Measurements from ENCODE around the gene PPIE.

PPIE gene

DNA sequence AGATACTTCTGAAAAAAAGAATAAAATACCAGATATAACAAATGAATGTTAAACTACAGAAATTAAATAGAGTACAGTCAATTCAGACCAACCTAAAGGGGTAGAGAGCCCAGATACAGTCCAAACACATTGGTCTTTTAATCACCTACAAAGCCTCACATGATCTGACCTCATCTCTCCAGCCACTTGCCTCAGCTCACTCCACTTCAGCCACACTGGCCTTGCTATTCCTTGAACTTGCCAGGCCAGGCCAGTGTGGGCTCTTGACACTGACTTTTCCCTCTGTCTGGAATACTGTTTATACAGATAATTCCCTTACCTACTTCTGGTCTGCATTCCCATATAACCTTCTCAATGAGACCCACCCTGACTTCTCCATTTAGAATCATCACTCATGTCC is 17.0 kb upstream of the PPIE start:
- no peak for DNase-seq

DNA sequence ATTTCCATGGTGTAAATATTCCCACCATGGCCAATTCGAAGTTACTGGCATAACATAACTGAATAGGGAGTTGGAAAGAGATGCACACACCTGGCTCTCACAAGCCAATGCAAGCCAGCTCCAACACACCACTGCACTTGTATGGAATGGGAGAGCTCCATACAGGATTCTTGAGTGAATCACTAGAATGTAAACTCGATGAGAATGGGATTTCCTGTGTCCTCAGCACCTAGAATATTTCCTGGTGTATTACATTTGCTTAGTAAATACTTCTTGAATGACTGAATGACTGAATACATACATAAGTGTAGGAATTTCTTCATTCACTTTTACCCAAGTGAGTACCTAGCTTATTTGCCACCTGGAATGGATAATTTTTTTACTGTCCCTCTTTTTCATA is 16.2 kb upstream of the PPIE start:
- DNase-seq, result no peak

DNA sequence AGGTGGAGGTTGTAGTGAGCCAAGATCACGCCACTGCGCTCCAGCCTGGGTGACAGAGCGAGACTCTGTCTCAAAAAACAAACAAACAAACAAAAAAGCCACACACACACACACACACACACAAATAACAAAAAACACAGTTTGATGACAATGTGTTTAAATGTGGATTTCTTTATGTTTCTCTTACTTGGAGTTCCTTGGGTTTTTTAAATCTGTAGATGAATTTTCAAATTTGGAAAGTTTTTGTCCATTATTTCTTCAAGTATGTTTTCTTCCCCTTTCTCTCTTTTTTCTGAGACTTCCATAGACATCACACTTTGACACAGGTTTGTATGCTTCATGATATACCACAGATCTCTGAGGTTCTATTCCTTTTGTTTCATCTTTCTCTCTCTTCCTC is 12.1 kb upstream of the PPIE start:
- DNase-seq, result no peak

DNA sequence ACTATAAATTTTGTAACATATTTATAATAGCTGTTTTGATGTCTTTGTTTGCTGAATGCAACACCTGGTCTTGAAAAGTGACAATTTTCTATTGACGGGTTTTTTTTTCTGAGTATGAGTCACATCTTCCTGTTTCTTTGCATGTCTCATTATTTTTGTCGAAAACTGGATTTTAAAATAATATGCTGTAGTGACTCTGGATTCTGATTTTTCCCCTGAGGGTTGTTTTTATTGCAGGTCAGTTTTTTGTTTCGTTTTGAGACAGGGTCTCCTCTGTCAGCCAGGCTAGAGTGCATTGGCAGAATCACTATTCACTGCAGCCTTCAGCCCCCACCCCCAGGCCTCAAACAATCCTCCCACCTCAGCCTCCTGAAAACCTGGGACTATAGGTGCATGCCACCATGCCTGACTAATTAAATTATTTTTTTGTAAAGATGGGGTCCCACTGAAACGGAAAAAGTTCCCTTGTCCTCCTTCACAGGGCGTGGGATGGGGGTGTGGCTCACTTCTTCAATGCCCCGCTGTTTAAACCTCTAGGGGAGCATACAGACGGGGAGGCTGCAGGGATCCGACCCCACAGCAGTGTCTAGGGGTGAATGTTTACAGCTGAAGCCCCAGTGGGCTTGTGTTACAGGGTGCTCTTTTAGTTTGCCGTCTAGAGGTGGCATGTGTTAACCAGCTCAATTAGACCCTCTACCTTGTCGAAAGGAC is 11.3 kb upstream of the PPIE start:
- no peak for DNase-seq

DNA sequence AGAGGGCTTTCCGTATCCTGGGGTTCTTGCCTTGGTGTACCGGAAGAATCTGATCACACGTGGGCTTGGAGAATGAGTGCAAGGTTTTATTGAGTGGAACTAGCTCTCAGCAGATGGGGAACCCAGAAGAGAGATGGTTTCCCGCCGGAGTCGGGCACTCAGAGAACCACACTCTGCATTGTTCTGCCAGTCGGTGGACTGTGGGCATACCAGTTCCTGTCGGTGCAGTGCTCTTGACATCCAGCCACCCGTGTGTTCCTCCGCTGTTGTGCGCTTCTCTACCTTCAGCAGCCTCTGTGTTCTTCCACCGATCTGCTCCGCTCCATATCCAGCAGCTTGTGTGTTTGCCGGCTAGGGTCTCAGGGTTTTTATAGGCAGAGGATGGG is 10.8 kb upstream of the PPIE start:
- DNase-seq, result no peak

DNA sequence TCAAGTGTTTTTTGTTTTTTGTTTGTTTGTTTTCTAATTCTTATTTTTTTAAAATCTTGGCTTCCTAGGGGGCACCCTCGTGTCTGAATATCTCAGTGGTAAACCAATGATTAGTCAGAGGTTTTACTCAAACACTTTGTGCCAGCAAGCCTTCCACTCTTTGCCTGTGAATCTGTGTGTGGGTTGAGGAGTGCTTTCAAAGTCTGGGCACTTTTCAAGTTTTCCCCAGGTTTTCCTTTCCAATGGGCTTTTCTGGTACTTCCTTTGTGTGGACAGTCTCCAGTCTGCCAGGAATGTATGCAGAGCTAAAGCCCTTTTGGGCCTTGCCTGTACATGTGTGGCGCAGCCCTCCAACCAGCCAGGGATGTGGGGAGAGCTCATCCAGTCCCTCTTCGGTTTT is 9.7 kb upstream of the PPIE start:
- no peak for DNase-seq

DNA sequence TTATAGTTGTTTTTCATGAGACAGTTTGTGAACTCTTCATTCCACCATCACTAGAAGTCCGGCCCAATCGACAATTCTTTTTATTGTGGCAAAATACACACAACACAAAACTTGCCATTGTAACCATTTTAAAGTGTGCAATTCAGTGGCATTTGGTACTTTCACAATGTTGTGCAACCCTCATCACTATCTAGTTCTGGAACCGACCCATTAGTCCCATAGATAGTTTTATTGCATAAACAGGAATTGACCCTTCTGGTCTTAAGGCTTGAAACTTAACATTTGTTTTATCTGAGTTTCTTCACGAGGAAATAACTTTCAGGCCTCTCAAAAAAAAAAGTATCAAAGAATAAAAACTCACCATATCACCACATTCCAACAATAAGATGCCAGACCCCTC is 8.8 kb upstream of the PPIE start:
- no peak for DNase-seq

DNA sequence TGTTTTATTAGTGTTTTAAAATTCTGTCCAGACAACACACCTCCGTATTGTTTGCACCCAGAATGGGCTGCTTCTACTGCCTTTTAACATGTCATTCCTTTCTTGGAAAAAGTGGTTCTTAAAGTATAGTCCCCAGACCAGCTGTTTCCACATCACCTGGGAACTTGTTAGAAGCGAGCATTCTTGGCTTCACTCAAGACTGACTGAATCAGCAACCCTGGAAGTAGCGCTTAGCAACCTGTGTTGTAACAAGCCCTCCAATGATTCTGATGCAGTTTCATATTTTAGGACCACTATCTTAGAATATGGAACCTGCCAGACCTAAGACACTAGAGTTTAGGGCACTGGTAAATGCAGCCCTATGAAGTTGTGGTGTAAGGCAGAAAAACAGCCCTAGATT is 6.0 kb upstream of the PPIE start:
- DNase-seq, result no peak

DNA sequence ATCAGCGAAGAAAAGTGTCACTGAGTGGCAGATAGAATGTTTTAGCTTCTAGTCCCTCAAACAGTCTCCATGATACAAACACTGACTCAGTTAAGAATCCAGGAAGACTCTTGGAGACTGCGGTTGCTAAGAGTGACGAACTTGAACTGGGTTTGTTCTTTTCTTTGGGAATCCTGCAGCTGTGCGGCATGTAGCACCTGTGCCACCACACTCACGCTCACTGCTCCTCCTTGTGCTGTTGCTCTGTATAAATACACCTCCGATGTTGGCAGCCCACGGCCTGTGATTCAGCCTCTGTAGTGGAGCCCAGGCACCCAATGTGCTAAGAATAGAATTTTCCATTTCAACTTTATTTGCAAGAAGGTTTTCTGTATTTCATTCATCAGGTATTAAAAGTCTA is 5.5 kb upstream of the PPIE start:
- DNase-seq, result no peak

DNA sequence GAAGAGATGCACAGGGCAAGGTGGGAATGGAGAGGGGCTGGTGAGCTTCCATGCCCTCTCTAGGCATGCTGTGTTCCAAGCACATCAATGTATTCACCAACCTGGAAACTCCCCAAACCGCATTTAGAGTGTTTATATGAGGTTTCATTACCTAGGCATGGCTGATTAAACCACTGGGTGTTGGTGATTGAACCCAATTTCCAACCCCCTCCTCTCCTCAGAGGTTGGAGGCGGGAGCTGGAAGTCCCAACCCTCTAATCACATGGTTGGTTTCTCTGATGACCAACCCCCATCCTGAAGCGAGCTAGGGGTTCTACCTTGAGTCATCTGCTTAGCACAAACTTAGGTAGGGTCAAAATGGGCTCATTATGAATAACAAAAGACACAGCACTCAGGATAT is 3.0 kb upstream of the PPIE start:
- no peak for DNase-seq

DNA sequence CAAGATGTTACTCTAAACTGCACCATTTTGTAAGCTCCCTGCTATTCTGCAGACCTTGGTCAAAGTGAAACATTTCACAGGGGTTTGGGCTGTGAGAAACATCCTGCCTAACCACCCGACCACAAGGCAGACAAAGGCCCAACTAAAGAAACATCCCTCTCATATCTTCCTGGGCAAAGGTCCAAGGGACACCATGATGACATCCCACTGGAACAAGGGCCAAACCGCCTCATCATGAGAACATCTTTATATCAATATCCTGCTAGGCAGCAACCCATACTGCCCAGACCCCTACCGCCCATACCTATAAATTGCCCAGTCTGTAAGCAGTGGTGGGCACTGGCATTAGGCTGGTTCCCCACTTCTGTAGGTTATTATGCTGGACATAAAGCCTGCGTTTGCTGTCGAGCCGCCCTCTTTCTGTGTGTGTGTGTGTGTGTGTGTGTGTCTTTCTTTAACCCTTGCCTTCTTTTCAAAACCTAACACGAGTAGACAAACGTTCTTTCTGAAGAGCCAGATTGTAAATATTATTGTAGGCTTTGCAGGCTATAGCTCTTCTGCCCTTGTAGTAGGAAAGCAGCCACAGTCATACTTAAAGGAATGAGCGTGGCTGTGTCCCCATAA is 1.0 kb upstream of the PPIE start:
- DNase-seq, result no peak

DNA sequence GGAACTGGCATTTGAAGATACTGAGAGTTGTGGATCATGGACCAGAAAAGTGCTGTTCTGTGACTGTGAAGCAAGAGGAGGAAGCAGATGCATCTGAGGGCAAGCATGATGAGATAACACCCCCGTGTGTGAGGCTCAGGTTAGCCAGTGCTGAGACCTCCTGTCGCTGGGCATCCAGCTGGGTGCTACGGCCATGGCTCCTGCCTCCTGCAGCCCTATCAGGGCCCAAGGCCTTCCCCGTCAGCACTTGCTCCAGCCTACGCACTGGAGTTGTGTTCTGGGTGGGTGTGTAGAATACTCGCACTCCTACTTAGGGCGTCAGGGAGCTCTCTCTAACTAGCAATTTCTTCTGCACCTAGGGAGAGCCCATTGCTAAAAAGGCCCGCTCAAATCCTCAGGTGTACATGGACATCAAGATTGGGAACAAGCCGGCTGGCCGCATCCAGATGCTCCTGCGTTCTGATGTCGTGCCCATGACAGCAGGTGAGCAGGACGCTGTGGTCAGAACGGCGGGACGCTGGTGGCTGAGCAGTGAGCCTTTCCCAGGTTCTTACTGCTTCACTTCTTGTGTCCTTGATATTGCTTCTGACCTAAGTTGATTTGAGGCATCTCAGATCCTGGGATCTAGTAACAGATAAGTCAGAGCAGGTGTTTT is 6.5 kb downstream of the PPIE start:
- DNase-seq, result no peak

DNA sequence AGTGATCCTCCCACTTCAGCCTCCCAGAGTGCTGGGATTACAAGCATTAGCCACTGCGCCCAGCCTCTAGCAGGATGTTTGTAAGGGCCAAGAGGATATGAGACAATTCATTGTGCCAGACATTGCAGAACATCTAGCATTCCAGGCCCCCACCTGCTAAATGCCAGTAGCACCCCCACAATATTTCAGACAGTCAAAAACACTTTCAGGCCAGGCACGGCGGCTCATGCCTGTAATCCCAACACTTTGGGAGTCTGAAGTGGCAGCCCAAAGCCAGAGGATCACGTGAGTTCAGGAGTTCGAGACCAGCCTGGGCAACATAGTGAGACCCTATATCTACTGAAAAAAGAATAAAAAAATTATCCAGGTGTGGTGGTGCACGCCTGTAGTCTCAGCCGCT is 12.9 kb downstream of the PPIE start:
- no peak for DNase-seq

DNA sequence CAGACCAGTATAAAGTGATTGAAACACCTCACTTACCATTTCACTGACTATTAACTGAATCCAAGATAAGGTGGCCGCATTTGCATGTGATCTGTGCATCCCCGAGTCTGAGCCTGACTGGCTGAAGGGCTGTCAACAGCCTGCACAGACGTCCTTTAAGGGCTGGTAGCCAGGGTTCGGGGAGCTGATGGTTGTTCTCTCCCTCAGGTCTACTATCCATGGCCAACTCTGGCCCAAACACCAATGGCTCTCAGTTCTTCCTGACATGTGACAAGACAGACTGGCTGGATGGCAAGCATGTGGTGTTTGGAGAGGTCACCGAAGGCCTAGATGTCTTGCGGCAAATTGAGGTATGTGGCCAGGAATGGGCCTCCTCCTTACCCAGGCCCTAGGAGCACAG is 14.0 kb downstream of the PPIE start:
- DNase-seq, result no peak

DNA sequence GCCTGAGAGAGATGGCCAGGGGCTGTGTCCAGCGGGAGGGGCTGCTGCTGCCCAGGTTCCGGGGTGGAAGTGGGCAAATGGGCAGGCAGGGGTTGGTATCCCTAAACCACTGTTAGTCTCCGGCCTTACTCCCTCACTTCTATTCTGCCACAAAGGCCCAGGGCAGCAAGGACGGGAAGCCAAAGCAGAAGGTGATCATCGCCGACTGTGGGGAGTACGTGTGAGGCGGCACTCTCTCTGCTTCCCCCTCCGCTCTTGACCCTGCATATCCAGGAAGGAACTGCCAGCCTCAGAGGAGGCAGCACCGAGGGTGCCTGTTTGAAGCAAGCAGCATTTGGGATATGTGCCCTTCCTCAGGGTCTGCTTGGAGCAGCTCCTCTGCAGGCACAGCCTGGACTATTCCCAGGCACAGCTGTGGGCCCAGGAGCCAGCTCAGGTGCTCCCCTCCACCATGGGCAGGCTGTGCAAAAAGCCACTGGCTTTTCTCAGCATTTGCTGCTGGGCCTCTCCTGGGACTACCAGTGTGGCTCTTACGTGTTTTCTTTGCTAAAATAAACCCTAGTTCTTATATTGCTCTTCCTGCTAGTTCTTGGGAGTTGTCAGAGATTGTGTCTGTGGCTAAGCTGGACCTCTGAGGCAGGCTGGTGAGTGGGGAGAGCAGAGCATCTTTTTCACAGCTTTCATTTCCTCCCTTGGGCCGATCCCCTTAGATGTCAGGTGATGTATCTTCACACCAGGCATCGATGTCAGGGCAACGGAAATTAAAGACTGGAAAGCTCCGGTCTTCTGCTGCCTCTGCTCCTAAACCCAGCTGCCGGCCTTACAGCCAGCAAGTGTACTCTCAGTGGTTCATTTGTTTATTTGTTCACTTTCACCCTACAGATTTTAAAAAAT is 14.7 kb downstream of the PPIE start:
- no peak for DNase-seq

DNA sequence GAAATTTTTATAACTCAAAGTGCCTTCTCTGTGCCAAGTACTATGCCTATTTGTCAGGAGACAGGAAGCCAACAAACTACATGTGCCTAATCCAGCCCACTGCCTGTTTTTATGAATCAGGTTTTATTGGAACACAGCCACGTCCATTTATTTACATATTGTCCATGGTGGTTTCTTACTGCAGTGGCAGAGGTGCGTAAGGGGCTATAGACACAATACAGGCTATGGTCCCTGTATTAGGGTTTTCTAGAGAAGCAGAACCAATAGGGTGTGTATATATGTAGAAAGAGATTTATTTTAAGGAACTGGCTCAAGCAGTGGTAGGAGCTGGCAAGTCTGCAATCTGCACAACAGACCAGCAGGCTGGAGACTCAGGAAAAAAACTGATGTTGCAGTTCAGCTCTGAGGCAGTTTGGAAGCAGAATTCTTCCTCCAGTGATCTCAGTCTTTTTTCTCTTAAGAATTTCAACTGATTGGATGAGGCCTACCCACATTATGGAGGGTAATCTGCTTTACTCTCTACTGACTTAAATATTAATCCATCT is 15.4 kb downstream of the PPIE start:
- no peak for DNase-seq

DNA sequence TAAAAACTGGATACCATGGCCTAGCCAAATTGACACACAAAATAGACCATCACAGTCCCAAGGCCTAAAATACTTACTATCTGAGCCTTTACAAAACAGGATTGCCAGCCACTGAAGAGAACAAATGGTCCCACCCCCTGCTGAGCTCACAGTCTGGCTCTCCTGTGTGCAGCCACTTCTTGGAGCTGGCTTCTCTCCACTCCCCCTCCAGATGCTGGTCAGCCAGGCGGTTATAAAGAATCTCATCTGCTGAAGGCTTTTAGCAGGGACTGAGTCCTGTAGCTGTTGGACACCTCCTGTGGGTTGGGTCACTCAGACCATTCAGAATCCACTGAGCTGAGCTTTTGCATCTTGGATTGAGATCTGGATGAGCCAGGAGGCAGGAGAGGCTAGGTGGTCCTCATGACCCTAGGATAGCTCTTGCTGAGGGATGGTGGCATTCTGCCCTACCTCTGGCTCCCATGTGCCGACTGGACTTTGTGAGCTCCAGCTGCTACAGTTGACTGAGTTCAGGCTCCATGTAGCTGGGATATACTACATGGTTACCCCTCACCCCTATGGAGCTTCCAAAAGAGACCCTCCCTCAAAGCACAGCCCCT is 16.3 kb downstream of the PPIE start:
- no peak for DNase-seq

DNA sequence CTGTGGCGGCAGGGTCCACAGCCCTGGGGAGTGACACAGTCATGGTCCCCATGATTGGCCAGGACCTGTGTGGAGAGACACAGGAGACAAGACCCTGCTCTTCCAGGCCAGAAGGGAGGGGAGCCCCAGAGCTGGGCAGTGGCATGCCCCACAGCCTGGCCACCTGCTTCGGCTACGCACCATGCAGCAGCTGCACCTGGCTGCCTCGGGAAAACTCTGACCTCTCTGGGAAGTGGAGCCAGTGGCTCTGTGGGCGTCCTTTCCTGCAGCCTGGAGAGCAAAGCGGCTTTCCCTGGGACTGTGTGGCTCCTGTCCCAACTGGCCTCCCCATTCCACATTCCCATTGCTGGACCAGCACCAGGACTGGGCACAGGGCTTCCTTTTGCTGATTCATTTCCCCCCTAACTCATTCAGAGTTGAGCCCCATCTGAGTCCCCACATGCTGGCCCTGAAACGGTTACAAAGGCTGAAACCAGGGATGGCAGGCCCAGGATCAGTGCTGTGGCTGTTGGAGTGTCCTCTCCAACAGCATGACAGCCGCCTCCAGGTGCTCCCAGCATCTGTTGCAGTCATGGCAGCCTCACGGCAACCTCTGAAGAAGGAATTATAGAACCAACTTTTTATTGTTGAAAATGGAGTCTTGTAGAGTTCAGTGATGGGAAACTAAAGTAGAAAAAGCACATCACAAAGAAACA is 17.4 kb downstream of the PPIE start:
- no peak for DNase-seq

DNA sequence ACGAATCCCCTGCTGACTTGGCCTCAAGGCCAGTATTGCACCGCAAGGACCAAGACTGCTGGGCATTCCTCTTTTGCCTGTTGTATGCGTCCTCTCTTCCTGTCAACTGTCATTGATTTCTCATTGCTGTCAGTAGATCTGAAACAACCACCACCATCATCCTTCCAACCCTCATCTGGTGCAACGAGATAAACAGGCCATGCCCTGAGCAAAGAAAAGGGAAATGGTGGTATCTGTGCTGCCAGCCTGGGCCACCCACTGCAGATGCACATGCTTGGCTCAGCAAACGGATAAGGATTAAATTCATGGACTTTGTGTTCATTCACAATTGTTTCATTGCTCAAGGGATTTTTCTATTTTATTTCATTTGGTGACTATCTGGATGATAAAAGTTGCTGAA is 18.8 kb downstream of the PPIE start:
- DNase-seq, result no peak

DNA sequence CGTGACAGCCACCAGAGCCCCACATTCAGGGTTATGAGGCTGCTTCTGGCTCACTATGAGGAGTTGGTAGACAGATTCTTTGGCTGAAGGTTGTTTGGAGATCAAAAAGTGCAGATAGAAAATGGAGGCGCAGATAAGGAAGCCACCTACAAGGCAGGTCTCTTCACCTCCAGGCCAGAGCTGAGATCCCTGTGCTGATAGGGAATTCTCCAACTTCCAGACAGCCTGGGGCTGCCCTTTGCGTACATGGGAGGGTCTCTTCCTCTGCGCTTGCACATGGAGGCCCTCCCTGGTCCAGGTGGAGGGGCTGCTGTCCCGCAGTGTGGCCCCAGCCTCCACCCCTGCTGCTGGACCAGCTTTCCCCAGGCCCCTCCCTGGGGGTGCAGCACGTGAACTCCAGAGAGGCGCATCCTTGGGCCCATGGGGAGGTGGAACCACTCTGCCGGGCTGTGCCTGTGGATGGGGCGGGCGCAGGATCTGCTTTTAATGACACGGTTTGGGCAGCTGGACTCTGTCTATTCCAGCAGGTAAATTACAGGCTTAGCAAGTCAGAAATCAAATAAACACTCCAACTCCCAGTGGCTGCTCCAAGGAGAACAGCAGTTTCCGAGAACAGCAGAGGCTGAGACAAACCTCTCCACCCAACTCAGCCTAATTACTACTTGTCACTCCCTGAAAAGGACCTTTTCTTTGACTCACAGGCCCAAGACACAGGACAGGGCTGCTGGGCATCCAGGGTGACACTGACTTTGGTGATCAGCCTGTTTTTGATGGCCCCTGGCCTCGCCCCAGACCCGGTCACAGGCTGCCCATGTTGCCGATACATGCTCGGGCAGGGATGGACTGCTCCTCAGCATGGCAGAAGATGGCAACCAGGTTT is 20.1 kb downstream of the PPIE start:
- DNase-seq, result no peak

DNA sequence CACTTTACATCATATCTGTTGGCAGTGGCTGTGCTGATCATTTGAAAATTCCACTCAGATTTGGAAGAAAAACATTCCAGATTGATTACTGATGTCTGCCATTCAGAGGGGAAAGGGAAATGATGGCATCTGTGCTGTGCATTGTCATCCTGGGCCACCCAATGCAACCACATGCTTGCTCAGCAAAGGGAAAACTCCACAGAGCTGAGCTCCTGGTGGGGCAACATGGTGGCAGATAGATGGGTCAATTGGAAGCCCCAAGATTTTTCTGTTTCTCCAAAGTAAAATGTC is 20.7 kb downstream of the PPIE start:
- no peak for DNase-seq

Data from activated gamma-delta T cell treated with Interleukin-2 at 50 U/mL for 16 hours (primary cell).